HepG2 (cell line): ENCODE data around the gene KCNQ1OT1. TPM values are rescaled to one million over a fixed set of nuclear protein-coding genes. Genes with fewer than 3 reads are reported as not detected.

Experiments used
- ATAC-seq: fragments of 200-7000 bp; cut with Tn5 transposase; 3 replicates; pipeline ENCODE4 v1.9.1; 2020; ENCODE audit warnings: mild to moderate bottlenecking, moderate library complexity
- BruUV-seq: library from RNA; stranded (reverse); fragments of 400-500 nt; replicated peaks from 2 replicates; lab custom pipeline; 2021; lab: Mats Ljungman, UMichigan
- CTCF ChIA-PET: fragments of 300-600 bp; formaldehyde crosslinking; extraction: SDS; loops from one replicate; lab custom pipeline; 2021; ENCODE audit warnings: low total read pairs, inconsistent platforms, low intra/inter-chr PET ratio; lab: Yijun Ruan, JAX
- POLR2A ChIA-PET: fragments of 350-600 bp; sonication (Branson Sonifier 250); formaldehyde crosslinking; loops from one replicate; lab custom pipeline; 2020; ENCODE audit warnings: antibody characterized with exemption, inconsistent platforms; lab: Yijun Ruan, JAX
- DNase-seq: peaks from one replicate; pipeline ENCODE4 v3.0.0-alpha.2; 2015; ENCODE audit warnings: low spot score
- FAIRE-seq: peaks from 3 replicates; lab custom pipeline; 2011; peaks lifted over from hg19 to GRCh38; lab: Jason Lieb, UNC
- H2AFZ ChIP-seq: one replicate; pipeline ENCODE4 v1.6.1; 2011; ENCODE audit warnings: low read length, inconsistent platforms
- H3K27ac ChIP-seq: fragments of 300-600 bp; 3 replicates; pipeline ENCODE4 v1.8.0; 2011; ENCODE audit warnings: mixed run types, mild to moderate bottlenecking, mixed read lengths, low read length, inconsistent platforms; ENCODE audit not compliant: insufficient read depth; ENCODE audit errors: extremely low read length
- H3K27me3 ChIP-seq, 2 experiments: fragments of 200-600 bp in 1 of 2; 2 replicates in 1 of 2; 3 replicates in 1 of 2; pipeline versions ENCODE4 v1.6.0 to v1.8.0; 2011; ENCODE audit warnings: low read length in 2 of 2, mild to moderate bottlenecking in 2 of 2, moderate library complexity in 2 of 2, inconsistent platforms in 1 of 2; ENCODE audit not compliant: insufficient read depth in 2 of 2, control insufficient read depth in 1 of 2
- H3K36me3 ChIP-seq, 2 experiments: fragments of 200-600 bp in 1 of 2; replicated peaks in 1 of 2; 2 replicates in 1 of 2; 3 replicates in 1 of 2; pipeline versions ENCODE4 v1.5.1 to v1.8.0; 2011; ENCODE audit warnings: low read length in 2 of 2, inconsistent platforms in 1 of 2; ENCODE audit not compliant: insufficient read depth in 2 of 2, control insufficient read depth in 1 of 2
- H3K4me1 ChIP-seq: 2 replicates; pipeline ENCODE4 v1.5.1; 2012; ENCODE audit warnings: low read length, inconsistent platforms; ENCODE audit not compliant: insufficient read depth
- H3K4me2 ChIP-seq: 2 replicates; pipeline ENCODE4 v1.6.0; 2011; ENCODE audit warnings: low read depth, low read length, inconsistent platforms
- H3K4me3 ChIP-seq, 3 experiments: fragments of 200-600 bp in 1 of 3; sonication (generic), shearing (Covaris generic) in 1 of 3; replicated peaks in 1 of 3; 2 replicates each; pipeline ENCODE4 v1.5.1; 2011 to 2016; ENCODE audit warnings: low read length in 3 of 3, inconsistent platforms in 2 of 3, low read depth in 2 of 3, mild to moderate bottlenecking in 2 of 3, control low read depth in 1 of 3, mixed read lengths in 1 of 3; ENCODE audit not compliant: insufficient read depth in 1 of 3
- H3K79me2 ChIP-seq: one replicate; pipeline ENCODE4 v1.6.1; 2011; ENCODE audit warnings: low read length, inconsistent platforms; ENCODE audit not compliant: insufficient read depth
- H3K9ac ChIP-seq: 2 replicates; pipeline ENCODE4 v1.6.0; 2011; ENCODE audit warnings: mild to moderate bottlenecking, low read depth, low read length, inconsistent platforms; ENCODE audit not compliant: insufficient read depth
- H3K9me3 ChIP-seq: 2 replicates; pipeline ENCODE4 v1.5.1; 2012; ENCODE audit warnings: mild to moderate bottlenecking, low read length
- H4K20me1 ChIP-seq: 2 replicates; pipeline ENCODE4 v1.6.0; 2011; ENCODE audit warnings: inconsistent platforms, mild to moderate bottlenecking, low read length, moderate library complexity; ENCODE audit not compliant: insufficient read depth
- HNF1B ChIP-seq: sonication (generic); formaldehyde crosslinking; IDR thresholded peaks from 2 replicates; pipeline ENCODE4 v1.5.1; 2020; ENCODE audit warnings: mild to moderate bottlenecking, moderate library complexity, missing genetic modification reagents
- PATZ1 ChIP-seq: sonication (generic); formaldehyde crosslinking; IDR thresholded peaks from 2 replicates; pipeline ENCODE4 v1.4.0; 2020; ENCODE audit warnings: missing genetic modification reagents
- ZFX ChIP-seq: sonication (generic); formaldehyde crosslinking; IDR thresholded peaks from 2 replicates; pipeline ENCODE4 v1.4.0; 2020; ENCODE audit warnings: mild to moderate bottlenecking, low read depth, missing genetic modification reagents, moderate library complexity
- ZGPAT ChIP-seq: IDR thresholded peaks from 2 replicates; pipeline ENCODE4 v1.6.1; 2016; ENCODE audit warnings: mild to moderate bottlenecking
- WGBS: methylation state at CpG from one replicate; pipeline ENCODE4 v1.1.6; 2017; ENCODE audit warnings: low lambda C conversion rate; 5-methylcytosine and 5-hydroxymethylcytosine counted together
- in situ Hi-C: cut with HindIII; loops from 2 replicates; pipeline ENCODE4 v1.10.0; 2017; ENCODE audit warnings: low pct_unique_long_range_greater_than_20kb; ENCODE audit not compliant: extremely low pct_ligation_motif_present
- intact Hi-C: fragments of 100-400 bp; cut with micrococcal nuclease; formaldehyde crosslinking; loops from one replicate; pipeline ENCODE4 v1.10.0; 2022; ENCODE audit not compliant: unreplicated experiment
- polyA plus RNA-seq, 8 experiments: library from polyadenylated mRNA; depleted of rRNA in 3 of 8; stranded (reverse) in 7 of 8; unstranded in 1 of 8; fragments of >200 nt; fragmentation: Illumina TruSeq in 4 of 8; extraction: Trizol in 4 of 8; gene quantifications; 2 replicates each; pipeline versions ENCODE4 v1.2.1 to v1.2.3, GENCODE V29; 2011 to 2016; ENCODE audit warnings: low read depth in 4 of 8, missing spikeins in 1 of 8, mixed read lengths in 1 of 8; ENCODE audit not compliant: insufficient read depth in 1 of 8
- total RNA-seq, 5 experiments: library from RNA; depleted of rRNA; stranded (reverse); fragments of >200 nt; fragmentation: Illumina TruSeq; extraction: Trizol; gene quantifications; 2 replicates each; pipeline ENCODE4 v1.2.3, GENCODE V29; 2016; ENCODE audit warnings: low read depth in 1 of 5

KCNQ1OT1 gene
- total and polyA plus RNA-seq, 2 of the 13 experiments (the other 11 are each of a cell fraction or from before 2014, with no cell fraction given), result 1.3 to 18.9 TPM

- WGBS, result 53% methylated on average over 5 of the region's 5 CpGs
- Histone ChIP-seq H3K9me3 (no peaks in the 10 kb centered on the region), H3K4me1 (peaks cover 81% of the 10 kb centered on the region), H3K4me2 (no peak overlapping the region), H3K4me3 (no peak overlapping the region), H3K27ac (no peak overlapping the region), H3K36me3 (no peaks in the 10 kb centered on the region), H4K20me1 (no peaks in the 10 kb centered on the region), H3K27me3 (peaks cover 7 to 13% of the 10 kb centered on the region in 2 experiments; a peak in 4 of 5 replicates), H3K79me2 (no peaks in the 10 kb centered on the region), H2AFZ (no peak overlapping the region), H3K9ac (no peak overlapping the region)
- POLR2A ChIA-PET, result no interaction called here
- BruUV-seq, result no TSS peak
- TF ChIP-seq PATZ1 (CRISPR knock-in tag) (peak; percentile 26; the same call in 1 of the 2 replicates), HNF1B (CRISPR knock-in tag) (no peak), ZGPAT (no peak), ZFX (CRISPR knock-in tag) (peak; percentile 37; the same call in 1 of the 2 replicates)
- intact Hi-C loops (no loop called here), in situ Hi-C loops (loop anchor here (25.0 kb wide), 1 partner anchor 526 kb away; no protein-coding TSS in a partner anchor)
- FAIRE-seq, result no peak
- no peak for DNase-seq
- no peak for ATAC-seq
- CTCF ChIA-PET, result no interaction called here
Measured at GRCh38 chr11:2737866-2738265, 38.1 kb upstream of the KCNQ1OT1 start.
